A172 (cell line): ENCODE results near the gene C22orf31. TPM values are rescaled to one million over a fixed set of nuclear protein-coding genes. Genes with fewer than 3 reads are reported as not detected.

Experiments
- DNase-seq: peaks from one replicate; pipeline ENCODE4 v3.0.0-alpha.2; 2015; ENCODE audit warnings: low spot score
- total RNA-seq: library from RNA; depleted of rRNA; stranded (reverse); fragments of >200 nt; shearing (Covaris generic); gene quantifications from 2 replicates; pipeline ENCODE4 v1.2.3, GENCODE V29; 2014

Gene C22orf31
- total RNA-seq, 1 experiment from 2014 or later: not detected

- no peak for DNase-seq
Measured at GRCh38 chr22:29081517-29082236, 20.0 kb upstream of the C22orf31 start.

DNA sequence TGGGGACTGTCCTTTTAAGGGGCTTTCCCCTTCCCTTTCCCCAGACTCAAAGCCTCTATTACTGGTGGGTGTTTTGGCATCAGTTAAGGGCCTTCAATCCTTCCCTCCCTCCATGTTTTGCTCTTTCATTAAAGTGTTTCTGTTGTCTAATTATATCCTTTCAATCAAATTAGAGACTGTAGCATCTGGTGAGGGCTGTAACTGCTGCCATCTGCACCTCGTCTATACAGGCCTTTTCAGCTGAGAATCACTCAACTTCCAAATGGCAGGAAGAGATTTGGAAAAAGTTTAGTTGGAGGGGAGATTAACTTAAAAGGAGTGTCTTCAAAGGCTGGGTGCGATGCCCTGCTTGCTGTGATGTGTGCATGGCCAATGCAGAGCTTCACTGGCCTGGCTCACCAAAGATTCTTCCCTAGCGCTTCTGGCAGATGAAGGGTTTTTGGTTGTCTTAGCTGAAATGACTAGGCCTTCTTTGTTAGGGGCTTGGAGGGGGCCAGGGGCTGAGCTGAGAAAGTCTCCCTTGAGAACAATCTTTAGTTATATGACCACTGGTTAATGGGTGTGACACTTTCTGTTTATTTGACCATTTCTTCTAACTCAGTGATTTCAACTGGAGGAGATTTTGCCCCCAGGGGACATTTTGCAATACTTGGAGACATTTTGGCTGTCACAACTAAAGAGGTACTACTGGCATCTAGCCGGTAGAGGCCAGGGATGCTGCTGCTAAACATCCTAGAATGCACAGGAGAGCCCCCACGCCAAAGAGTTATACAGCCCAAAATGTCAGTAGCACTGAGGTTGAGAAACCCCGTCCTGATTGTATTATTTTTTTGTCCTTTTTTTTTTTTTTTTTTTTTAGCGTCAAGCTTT, 18.7 kb upstream of the C22orf31 start:
- no peak for DNase-seq

GRCh38 chr22:29079218-29079901, 17.7 kb upstream of the C22orf31 start:
- DNase-seq: no peak

- no peak for DNase-seq
Measured at GRCh38 chr22:29078869-29079207, 17.2 kb upstream of the C22orf31 start.

DNA sequence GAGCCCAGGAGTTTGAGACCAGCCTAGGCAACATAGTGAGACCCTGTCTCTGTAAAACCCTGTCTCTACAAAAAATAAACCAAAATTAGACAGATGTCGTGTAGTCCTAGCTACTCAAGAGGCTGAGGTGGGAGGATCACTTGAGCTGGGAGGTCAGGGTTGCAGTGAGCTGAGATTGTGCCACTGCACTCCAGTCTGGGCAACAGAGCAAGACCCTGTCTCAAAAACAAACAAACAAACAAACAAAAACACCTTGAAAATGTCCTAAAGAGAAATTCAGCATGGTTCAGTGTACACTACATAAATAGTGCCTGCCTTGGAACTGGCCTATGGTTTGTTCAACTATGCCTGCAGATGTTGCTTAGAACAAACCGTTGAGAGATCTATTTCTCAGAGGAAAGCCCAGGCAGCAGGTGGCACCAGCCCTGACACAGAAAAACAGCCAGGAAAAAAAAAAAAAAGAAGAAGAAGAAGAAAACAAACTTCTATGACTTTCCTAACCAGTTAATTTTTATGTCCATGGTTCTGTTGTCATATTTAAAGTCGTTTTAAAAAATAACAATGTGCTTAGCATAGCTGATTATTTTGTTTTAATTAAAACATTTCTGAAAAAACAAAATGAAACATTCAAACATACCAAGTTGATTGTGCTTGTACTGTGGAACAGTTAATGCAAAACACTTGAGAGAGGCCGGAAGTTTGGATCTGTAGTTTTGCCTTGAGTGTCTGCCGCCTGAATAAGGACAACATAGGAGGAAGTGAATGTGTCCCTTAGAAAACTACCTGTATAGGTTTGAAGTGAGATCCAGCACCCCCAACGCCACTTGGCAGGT, 16.6 kb upstream of the C22orf31 start:
- DNase-seq: no peak

GRCh38 chr22:29074276-29074772, 12.7 kb upstream of the C22orf31 start:
- DNase-seq: no peak

GRCh38 chr22:29073618-29074275, 12.1 kb upstream of the C22orf31 start:
- no peak for DNase-seq

DNA sequence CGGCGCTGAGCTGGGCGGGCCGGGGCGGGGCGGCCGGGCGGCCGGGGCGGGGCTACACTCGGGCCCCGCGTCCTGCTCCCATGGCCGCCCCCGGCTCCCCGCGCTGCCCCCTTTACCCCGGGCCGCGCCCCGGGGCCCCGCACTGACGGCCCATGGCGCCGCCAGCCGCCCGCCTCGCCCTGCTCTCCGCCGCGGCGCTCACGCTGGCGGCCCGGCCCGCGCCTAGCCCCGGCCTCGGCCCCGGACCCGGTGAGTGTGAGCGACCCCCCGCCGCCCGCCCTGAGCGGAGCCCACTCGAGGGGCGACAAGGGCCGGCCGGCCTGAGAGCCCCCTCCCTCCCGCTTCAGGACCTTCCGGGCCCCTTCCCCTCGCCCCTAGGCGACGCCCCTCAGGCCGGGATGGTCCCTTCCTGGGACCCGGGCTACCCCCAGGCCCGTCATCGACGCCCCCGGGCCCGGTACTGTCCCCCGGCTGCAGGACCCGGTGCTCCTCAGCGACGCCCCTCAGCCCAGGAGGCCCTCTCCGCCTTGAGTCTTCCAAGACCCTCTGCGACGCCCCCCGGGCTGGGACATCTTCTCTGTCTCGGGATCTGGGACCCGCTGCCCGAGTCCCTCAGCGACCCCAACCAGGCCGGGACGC, 11.5 kb upstream of the C22orf31 start, which contains the start of gene KREMEN1:
Gene KREMEN1, plus strand, starts transcription at position 57 of the 639 bp plus-strand sequence. Its CDS starts 96 bp downstream, at position 153.
- DNase-seq: no peak

- DNase-seq: peak; percentile 28
Measured at GRCh38 chr22:29072193-29072978, 10.8 kb upstream of the C22orf31 start.

GRCh38 chr22:29071261-29072045, 9.8 kb upstream of the C22orf31 start:
- DNase-seq: no peak

DNA sequence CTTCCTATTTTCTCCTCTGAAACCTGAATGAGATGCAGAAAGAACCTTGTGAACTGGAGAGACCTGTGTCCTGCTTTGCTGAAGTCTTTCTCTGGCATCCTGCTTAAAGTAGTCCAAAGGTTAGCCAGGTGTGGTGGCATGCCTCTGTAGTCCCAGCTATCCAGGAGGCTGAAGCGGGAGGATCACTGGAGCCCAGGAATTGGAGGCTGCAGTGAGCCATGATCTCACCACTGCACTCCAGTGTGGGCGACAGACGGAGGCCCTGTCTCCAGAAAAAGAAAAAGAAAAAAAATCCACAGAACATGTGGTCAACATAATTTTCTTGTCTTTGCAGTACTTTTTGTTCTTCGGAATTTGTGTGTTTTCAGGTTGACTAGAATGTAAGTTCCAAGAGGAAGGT, 8.9 kb upstream of the C22orf31 start:
- no peak for DNase-seq

GRCh38 chr22:29069463-29069862, 7.8 kb upstream of the C22orf31 start:
- DNase-seq: no peak

DNA sequence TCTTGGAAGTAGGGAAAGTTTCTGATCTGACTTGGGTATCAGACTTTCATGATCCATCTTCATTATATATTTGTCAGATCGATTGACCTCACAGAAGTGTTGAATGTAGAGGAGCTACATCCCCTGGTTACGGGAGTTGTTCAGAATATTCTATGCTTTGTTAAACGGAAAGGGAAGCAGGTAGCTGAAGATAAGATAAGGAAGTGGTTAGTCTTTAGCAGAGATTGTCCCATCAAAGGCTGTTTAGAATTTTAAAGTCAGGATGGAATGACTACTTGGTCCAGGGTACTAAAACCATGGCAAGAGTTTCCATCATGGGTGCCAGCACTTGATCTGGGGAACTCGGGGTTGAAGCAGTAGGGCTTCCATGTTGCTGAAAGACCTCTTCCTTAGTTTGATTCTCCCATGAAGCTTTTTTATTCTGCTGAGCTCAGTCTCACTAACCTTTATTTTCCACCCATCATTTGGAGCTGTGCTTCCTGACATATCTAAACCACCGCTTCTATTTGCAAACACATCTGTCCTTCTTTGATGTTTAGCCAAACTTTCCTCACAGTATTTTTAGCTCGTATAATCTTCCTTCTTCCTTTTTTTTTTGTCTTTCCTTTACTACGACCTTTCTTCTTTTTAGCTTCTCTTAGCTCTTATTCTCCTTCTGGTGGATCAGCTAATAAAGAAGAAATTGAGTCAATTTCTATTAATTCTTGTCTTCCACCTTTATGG, 4.0 kb upstream of the C22orf31 start:
- no peak for DNase-seq

DNA sequence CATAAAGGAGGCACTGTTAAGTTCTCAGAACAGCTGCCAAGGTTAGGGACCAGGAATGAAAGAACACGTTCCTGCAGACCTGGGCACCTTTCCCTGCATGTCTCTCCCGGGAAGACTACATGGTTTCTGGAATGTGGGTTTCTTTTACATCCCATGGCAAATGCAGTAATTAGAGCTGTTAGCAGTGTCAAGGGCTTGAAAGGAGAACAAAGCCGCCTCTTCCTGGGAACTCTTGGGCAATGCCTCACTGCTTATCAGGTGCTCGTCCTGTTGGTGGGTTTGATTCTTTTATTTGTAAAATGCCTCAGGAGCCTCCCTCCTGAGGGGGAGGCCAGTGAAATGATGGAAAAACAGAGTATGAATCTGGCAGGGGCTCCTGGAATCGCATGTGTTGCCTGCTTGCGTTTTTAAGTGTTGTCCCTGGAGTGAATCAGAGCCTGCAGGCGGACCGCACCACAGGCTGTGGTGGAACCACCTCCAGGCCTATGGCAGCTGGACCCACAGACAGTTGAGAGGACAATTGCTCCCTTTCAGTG, 723 bp upstream of the C22orf31 start:
- DNase-seq: no peak

- DNase-seq: no peak
Measured at GRCh38 chr22:29060931-29061330, 700 bp downstream of the C22orf31 start.

DNA sequence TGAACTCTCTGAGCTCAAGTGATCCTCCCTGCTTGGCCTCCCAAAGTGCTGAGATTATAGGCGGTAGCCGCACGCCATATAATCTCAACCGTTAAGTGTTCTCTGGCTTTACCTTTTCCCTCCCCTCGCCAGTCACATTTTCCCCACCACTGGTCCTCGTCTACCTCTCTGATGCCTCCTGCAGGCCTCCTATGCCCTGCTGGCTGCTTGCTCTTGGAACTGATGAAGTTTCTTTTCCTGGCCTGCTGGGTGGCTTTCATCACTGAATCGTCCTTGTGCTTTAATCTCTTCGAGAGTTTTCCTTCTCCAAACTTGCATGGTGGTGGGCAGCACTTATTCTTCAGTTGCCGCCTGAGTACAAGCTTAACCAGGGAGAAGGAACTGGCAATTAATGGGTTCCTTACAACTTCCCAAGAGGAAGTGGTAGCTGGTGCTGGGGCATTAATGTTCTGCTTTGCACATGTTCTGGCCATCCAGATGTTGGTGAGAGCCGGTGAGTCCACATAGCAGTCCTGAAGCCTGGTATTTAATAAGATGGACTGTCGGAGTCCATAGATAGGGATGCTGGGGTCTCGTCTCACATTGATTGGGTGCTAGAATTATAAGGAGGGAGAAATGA, 1.3 kb downstream of the C22orf31 start:
- no peak for DNase-seq

DNA sequence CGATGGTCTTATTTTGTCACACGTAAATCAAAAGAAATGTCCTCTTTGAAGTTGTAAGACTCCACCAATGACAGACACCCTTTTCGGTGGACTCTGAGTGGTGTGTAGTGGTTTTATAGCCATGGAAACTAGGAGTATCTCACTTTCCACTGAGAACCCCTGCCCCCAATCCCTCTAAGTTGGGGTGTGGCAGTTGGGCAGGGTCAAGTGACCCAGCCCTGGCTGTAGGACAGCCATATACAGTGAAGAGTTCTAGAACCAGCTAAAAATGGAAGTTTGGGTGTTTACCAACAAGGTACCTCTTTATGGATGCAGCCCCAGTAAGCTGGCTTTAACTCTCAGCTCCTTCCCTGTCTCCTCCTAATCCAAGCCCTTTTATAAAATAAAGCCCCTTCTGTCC, 5.2 kb downstream of the C22orf31 start:
- DNase-seq: no peak
